Measurements from ENCODE around the gene GFRA3.
"Not testable (repeated sequence)": the region's sequence is repeated elsewhere in the genome, so short reads cannot be mapped to it uniquely, and the experiment has no call there.

GFRA3 gene, protein sequence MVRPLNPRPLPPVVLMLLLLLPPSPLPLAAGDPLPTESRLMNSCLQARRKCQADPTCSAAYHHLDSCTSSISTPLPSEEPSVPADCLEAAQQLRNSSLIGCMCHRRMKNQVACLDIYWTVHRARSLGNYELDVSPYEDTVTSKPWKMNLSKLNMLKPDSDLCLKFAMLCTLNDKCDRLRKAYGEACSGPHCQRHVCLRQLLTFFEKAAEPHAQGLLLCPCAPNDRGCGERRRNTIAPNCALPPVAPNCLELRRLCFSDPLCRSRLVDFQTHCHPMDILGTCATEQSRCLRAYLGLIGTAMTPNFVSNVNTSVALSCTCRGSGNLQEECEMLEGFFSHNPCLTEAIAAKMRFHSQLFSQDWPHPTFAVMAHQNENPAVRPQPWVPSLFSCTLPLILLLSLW

GRCh38 chr5:138274189-138274853, at the start of gene GFRA3:
Gene GFRA3 (minus strand): TSS chr5:138274621. CDS start chr5:138274424, 197 bp downstream.
- DNase-seq: peak; percentile 3 to 8

GRCh38 chr5:138318211-138318610, 43.8 kb upstream of the GFRA3 start:
- not testable (repeated sequence) for DNase-seq

GRCh38 chr5:138316355-138316754, 41.9 kb upstream of the GFRA3 start:
- DNase-seq: no peak

GRCh38 chr5:138315751-138316278, 41.4 kb upstream of the GFRA3 start:
- no peak for DNase-seq

DNA sequence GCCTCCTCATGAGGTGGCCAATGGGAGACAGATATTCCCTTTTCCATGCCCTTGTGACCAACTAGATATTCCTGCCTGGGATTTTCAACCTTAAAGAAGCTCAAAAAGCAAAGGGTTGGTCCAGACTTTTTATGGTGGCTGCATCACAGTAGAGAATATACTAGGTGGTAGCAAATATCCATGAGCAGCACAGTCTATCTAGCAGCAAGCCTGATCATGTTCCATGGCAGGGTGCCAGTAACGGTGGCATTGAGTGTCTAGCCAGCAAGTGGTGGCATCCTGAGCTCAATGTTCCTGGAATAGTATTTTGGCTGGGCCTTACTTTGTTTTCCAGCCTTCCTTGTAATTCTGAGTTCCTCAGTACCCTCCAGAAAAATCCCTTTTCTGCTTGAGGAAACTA, 31.4 kb upstream of the GFRA3 start:
- DNase-seq: no peak

DNA sequence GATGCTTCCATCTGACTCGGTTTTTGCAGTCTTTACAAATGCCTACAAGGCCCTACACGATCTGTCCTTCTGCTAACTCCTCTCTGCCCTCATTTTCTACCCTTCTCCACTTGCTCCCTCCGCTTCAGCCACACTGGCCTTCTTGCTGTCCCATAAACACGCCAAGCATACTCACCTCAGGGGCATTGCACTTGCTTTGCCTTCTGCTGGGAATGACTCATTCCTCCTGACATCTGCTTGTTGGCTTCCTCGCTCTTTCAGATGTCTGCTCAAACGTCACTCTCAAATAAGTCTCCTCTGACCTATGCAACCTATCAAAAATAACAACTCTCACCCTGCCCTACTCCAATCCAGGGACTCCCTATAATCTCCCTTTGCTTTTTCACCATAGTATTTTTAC, 29.0 kb upstream of the GFRA3 start:
- DNase-seq: no peak

DNA sequence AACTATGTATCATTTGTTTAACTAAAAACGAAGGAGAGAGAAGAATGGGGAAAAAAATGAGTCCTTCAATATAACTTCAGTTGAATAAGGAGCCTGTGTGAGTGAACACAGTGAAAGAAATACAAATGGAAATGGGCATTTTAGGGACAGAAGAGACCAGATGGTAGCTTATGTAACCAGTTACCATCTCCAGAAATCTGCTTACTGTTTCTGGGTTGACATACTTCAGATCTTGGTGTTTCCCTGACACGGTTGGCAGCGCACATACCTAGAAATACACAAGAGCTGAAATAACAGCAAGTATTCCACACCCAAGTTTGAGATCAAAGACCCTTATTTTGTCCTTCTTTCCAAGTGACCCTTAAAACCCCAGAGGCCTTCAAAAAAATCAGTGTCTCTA, 14.9 kb upstream of the GFRA3 start:
- DNase-seq: no peak

DNA sequence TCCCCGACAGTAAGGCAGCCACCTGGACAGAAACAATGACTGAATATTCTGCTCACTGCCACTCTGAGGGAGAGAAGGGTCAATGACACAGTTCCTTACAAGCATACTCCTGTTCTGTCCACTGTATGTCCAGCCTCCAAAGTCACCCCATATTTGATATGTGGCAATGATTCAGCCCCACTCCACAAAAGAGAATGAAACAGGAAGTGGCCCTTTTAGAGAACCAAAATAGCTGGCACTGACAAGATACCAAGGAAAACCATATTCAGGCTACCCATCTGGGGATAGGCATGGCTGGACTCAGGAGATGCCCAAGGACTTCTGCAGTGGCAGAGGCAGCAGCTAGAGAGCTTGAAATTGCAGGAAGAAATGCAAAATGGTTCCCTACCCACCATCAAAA, 12.8 kb upstream of the GFRA3 start:
- no peak for DNase-seq

- peak in 1 of 2 experiments; percentile 14 for DNase-seq
These were observed 8.7 kb upstream of the GFRA3 start for GRCh38 chr5:138282920-138283742.

GRCh38 chr5:138280915-138281314, 6.5 kb upstream of the GFRA3 start:
- no peak for DNase-seq

- no peak for DNase-seq
These were observed 2.1 kb upstream of the GFRA3 start for GRCh38 chr5:138276402-138277054.

DNA sequence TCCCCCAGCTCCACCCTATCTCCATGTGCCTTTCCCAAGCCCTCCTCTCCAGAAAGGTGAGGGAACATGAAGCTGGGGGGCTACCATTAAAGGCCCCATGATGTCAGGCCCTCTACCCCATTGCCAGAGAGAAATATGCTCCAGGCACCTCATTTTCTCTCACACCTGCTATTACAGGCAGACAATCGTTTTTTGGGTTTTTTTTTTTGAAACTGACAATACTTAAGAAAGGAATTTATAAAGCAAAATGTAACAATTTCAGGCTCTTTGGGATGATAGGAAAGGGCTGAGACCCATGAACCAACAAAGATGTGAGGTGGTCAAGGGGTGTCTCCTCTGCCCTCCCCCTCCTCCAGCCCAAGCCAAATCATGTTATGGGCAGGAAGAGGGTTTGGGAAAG, 1.5 kb upstream of the GFRA3 start:
- DNase-seq: no peak

DNA sequence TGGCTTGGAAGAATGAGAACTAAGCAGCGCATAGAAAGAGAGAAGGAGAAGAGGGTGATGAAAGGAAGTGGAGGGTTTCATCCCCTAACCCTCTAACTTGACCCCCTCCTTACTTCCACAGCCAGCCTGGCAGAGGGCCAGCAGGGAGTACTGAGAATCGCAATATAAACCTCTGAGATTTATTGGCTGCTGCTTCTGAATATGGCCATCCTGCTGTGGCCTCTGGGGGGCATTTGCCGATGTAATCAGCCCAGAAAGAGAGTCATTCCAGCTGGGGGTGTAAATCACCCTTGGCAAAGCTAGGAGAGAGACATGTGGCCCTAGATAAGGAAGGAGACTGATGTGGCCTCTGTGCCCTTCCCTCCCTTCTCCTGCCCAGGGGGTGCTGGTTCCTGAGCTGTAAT, 960 bp upstream of the GFRA3 start:
- DNase-seq: no peak

DNA sequence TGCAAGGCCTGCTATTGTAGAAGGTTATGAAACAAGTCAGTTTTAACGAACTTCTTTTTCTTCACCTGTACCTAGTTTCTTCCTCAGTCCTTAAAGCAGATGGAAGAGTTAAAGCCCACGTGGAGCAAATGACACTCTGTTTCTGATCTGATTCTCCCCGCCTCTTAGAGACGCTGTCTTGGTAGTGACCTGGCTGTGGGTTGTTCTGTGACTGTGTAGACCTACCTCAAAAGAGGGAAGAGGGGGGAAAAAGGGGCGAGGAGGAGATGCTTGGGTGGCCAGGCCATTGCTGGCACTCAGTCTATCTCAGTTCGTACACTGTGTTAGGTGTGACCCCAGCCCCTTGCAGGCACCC, 610 bp downstream of the GFRA3 start:
- DNase-seq: no peak

DNA sequence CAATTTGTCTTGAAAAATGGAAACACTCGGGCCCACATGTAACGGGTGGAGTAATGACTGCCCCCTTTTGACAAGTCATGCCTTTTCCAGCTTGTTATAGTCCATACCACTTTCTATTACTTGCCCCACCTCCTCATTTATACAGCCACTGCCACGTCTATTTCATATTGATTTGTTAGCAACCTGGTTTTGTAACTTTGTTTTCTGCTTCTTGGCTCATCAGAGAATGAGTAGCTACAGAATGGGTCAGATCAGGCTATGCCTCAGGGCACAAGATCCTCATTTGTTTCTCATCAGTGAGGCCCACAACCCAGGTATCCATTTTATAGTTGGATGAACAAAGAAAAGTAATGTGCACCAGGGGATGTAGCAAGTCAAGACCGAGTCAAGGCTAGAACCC, 1.7 kb downstream of the GFRA3 start:
- DNase-seq: no peak

DNA sequence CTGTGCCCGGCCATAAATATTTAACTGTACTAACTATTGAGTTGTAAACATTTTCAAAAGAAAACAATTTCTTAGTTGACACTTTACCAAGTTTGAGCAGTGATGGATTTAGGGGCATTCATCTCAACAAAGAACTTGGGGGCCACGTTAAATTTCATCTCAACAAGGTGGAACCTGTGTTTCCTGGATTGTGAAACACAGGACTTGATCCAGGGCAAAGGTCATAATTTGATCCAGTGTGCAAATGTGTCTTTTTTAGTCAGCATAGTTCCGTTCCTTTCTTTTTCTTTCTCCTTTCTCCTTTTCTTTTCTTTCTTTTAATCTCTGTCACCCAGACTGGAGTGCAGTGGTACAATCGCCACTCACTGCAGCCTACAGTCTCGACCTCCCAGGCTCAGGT, 3.1 kb downstream of the GFRA3 start:
- DNase-seq: no peak

GRCh38 chr5:138264183-138264582, 10.2 kb downstream of the GFRA3 start:
- no peak for DNase-seq

- DNase-seq: no peak
These were observed 10.8 kb downstream of the GFRA3 start for GRCh38 chr5:138263581-138263980.

GRCh38 chr5:138258704-138259292, 15.6 kb downstream of the GFRA3 start:
- no peak for DNase-seq

- no peak for DNase-seq
These were observed 16.8 kb downstream of the GFRA3 start for GRCh38 chr5:138257583-138257982.

- no peak for DNase-seq
These were observed 21.5 kb downstream of the GFRA3 start for GRCh38 chr5:138252944-138253343.

GRCh38 chr5:138247800-138248199, 26.6 kb downstream of the GFRA3 start:
- not testable (repeated sequence) for DNase-seq

Measured in activated CD4-positive, alpha-beta T cell treated with anti-CD3 and anti-CD28 coated beads, Interleukin-2, amount 50 U/mL, for 48 hours (primary cell).